Breast epithelium (tissue), 3 donors: ENCODE measurements around the gene PPM1L.

ENCODE experiments used
- CTCF ChIP-seq, 3 donors: fragments of 450-650 bp; IDR thresholded peaks; one replicate each; pipeline ENCODE4 v1.5.1; 2016 to 2017; ENCODE audit warnings: antibody characterized with exemption in 3 of 3, mild to moderate bottlenecking in 3 of 3, moderate library complexity in 3 of 3
- POLR2A ChIP-seq: fragments of 450-650 bp; IDR thresholded peaks from one replicate; pipeline ENCODE4 v1.6.1; 2016; ENCODE audit warnings: antibody characterized with exemption, mild to moderate bottlenecking, moderate library complexity
- POLR2AphosphoS5 ChIP-seq, 3 donors: sonication (generic); formaldehyde crosslinking; IDR thresholded peaks; one replicate each; pipeline ENCODE4 v1.6.1; 2017; ENCODE audit warnings: antibody characterized with exemption in 3 of 3

DNA sequence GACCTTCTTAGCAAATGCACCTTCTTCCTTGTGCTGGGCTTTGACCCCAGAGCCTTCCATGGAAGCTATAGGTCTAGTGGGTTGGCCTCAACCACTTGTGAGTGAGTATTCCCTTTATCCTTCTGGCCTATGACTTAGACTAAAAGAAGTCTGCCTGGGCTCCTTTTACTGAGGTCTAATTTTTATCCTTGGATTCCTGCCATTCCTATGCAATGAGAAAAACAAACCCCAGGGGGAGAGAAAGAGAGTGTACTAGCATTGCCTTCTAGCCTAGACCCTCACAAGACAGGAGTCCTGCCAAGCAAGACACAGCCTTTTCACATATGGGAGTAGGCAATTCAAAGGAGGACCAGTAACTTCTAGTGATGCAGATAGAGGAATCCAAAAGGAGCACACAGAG lies 155.4 kb downstream of the PPM1L start:
- TF ChIP-seq CTCF (IDR thresholded peaks at IDR 0.05) (no peak), POLR2AphosphoS5 (IDR thresholded peaks at IDR 0.05) (no peak), POLR2A (no peak)
